IPS-NIHi7 (cell line): ENCODE measurements around the gene EML5.

Experiments used
- DNase-seq: peaks from one replicate; pipeline ENCODE4 v3.0.0; 2012; ENCODE audit warnings: mixed read lengths; ENCODE audit errors: extremely low spot score

The EML5 gene

GRCh38 chr14:88616697-88617096, 176.1 kb downstream of the EML5 start:
- DNase-seq: no peak

GRCh38 chr14:88614218-88614907, 178.4 kb downstream of the EML5 start:
- DNase-seq: no peak

- DNase-seq: no peak
Observed at GRCh38 chr14:88613552-88614010, 179.2 kb downstream of the EML5 start.

- no peak for DNase-seq
Observed at GRCh38 chr14:88612981-88613380, 179.8 kb downstream of the EML5 start.

- DNase-seq: no peak
Observed at GRCh38 chr14:88611878-88612277, 180.9 kb downstream of the EML5 start.

- no peak for DNase-seq
Observed at GRCh38 chr14:88607829-88608228, 184.9 kb downstream of the EML5 start.

GRCh38 chr14:88605594-88605993, 187.2 kb downstream of the EML5 start:
- no peak for DNase-seq

GRCh38 chr14:88604212-88604611, 188.5 kb downstream of the EML5 start:
- DNase-seq: no peak

GRCh38 chr14:88599761-88600439, 192.9 kb downstream of the EML5 start:
- DNase-seq: no peak

- DNase-seq: no peak
Observed at GRCh38 chr14:88599326-88599725, 193.4 kb downstream of the EML5 start.

- DNase-seq: no peak
Observed at GRCh38 chr14:88598097-88598675, 194.6 kb downstream of the EML5 start.

- DNase-seq: no peak
Observed at GRCh38 chr14:88597601-88598000, 195.2 kb downstream of the EML5 start.

- no peak for DNase-seq
Observed at GRCh38 chr14:88597038-88597437, 195.7 kb downstream of the EML5 start.

- DNase-seq: no peak
Observed at GRCh38 chr14:88592031-88592430, 200.7 kb downstream of the EML5 start.

GRCh38 chr14:88590173-88590572, 202.6 kb downstream of the EML5 start:
- DNase-seq: no peak

- DNase-seq: no peak
Observed at GRCh38 chr14:88588081-88588480, 204.7 kb downstream of the EML5 start.

- DNase-seq: no peak
Observed at GRCh38 chr14:88584451-88584850, 208.3 kb downstream of the EML5 start.

GRCh38 chr14:88576222-88576621, 216.5 kb downstream of the EML5 start:
- no peak for DNase-seq

- no peak for DNase-seq
Observed at GRCh38 chr14:88572117-88572516, 220.6 kb downstream of the EML5 start.

- no peak for DNase-seq
Observed at GRCh38 chr14:88568196-88568595, 224.6 kb downstream of the EML5 start.

GRCh38 chr14:88565427-88565826, 227.3 kb downstream of the EML5 start:
- no peak for DNase-seq

GRCh38 chr14:88563845-88564244, 228.9 kb downstream of the EML5 start:
- DNase-seq: no peak
